SU-DHL-6 (cell line): Measurements from ENCODE around the gene HSD3B7.

Experiments used
- EZH2phosphoT487 ChIP-seq: fragments of 200-600 bp; sonication (generic), shearing (Covaris generic); conservative IDR thresholded peaks from 2 replicates; pipeline ENCODE4 v1.6.1; 2018; ENCODE audit warnings: mild to moderate bottlenecking, antibody characterized with exemption, low read length, moderate library complexity, mixed read lengths
- TF ChIP-seq, protein P1 (sequence below): fragments of 200-600 bp; sonication (generic); IDR thresholded peaks from one replicate; pipeline ENCODE4 v1.5.1; 2017; ENCODE audit warnings: antibody characterized with exemption, mild to moderate bottlenecking, low read length, moderate library complexity; ENCODE audit not compliant: insufficient read depth, poor library complexity, severe bottlenecking

DNA sequence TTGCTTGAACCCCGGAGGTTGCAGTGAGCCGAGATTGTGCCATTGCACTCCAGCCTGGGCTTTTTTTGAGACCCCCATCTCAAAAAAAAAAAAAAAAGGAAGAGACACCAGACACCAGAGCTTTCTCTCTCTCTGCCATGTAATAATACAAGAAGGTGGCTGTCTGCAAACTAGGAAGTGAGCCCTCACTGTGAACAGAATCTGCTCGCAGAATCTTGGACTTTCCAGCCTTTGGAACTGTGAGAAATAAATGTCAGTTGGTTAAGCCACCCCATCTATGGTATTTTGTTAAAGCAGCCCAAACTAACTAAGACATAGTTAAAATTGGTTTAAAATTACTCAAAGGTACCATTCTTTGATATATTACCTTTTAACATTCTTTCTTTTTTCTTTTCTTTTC, 35.5 kb downstream of the HSD3B7 start:
- TF ChIP-seq, protein P1, sequence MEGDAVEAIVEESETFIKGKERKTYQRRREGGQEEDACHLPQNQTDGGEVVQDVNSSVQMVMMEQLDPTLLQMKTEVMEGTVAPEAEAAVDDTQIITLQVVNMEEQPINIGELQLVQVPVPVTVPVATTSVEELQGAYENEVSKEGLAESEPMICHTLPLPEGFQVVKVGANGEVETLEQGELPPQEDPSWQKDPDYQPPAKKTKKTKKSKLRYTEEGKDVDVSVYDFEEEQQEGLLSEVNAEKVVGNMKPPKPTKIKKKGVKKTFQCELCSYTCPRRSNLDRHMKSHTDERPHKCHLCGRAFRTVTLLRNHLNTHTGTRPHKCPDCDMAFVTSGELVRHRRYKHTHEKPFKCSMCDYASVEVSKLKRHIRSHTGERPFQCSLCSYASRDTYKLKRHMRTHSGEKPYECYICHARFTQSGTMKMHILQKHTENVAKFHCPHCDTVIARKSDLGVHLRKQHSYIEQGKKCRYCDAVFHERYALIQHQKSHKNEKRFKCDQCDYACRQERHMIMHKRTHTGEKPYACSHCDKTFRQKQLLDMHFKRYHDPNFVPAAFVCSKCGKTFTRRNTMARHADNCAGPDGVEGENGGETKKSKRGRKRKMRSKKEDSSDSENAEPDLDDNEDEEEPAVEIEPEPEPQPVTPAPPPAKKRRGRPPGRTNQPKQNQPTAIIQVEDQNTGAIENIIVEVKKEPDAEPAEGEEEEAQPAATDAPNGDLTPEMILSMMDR: no peak
- TF ChIP-seq EZH2phosphoT487: no peak
